ENCODE measurements around the gene ZNF132. TPM values are rescaled to one million over a fixed set of nuclear protein-coding genes. Genes with fewer than 3 reads are reported as not detected.

The ZNF132 gene
- total and polyA plus RNA-seq, 9 of the 15 experiments (the other 6 are each of a cell fraction or from before 2014, with no cell fraction given), result 0.03 to 0.42 (median 0.10) TPM; not detected in 5

DNA sequence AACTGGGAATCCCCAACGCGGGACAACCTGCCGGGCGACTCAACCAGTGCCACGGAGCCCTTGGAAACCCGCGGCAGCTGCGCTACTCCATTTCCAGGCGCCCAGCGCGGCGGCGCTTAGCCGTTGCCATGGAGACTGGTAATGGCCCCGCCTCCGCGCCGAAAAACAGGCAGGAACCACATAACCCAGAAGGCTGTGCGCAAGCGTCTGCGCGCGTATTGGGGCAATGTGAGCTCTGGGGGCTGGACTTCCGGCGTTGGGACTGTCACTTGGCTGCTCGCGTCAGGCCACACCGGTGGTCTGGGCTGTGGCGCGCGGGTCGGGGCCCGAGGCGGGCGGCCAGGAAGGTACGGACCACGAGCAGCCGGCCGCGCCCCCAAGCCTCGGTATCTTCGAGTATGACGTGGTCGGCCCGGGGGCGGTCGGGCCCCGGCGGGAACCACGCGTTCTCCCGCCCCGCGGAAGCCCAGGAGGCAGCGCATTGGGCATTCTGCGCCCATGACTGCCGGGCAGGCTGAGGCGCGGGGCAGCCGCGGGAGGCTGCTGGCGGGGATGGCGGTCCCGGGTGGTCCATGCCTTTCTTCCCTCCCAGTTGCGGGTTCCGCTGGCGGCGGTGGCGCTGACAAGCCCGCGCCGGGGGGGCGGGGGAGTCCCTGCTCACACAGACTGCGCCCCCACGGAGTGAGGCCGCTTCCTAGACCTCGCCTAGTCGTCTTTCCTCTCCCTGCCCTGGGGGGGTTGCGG is 11.6 kb upstream of the ZNF132 start, which contains the start of gene ZNF324B (continued):
- TF ChIP-seq MYC (IDR thresholded peaks at IDR 0.05; ENCODE audit: low read depth, low read length), result no peak
- TF ChIP-seq MYC (CRISPR knock-in tag; IDR thresholded peaks at IDR 0.05; ENCODE audit: borderline replicate concordance, low read depth), result no peak
- peak; percentile 84 for TF ChIP-seq FOXJ2 (tag; IDR thresholded peaks at IDR 0.05)
- peak; percentile 64 for TF ChIP-seq RBM25 (IDR thresholded peaks at IDR 0.05; ENCODE audit: low read depth, low read length, severe bottlenecking)
- peak; percentile 83 to 87 for TF ChIP-seq SIX5 (IDR thresholded peaks at IDR 0.05; ENCODE audit: borderline replicate concordance in 1 of 2, insufficient read depth in 1 of 2, low read depth in 1 of 2, low read length in 2 of 2)
- no peak for TF ChIP-seq ZBTB9 (CRISPR knock-in tag; IDR thresholded peaks at IDR 0.05)
- peak; percentile 87 for TF ChIP-seq HNRNPLL (IDR thresholded peaks at IDR 0.05; ENCODE audit: low read depth, low read length, poor library complexity, severe bottlenecking)
- TF ChIP-seq CXXC5 (CRISPR knock-in tag; IDR thresholded peaks at IDR 0.05), result peak; percentile 58
- TF ChIP-seq GABPA (tag; conservative IDR thresholded peaks at IDR 0.05; ENCODE audit: low read depth), result peak; percentile 97
- 0 out of 2 replicates have a peak, but pooled peaks have one; percentile 51 for TF ChIP-seq ZFPM2 (CRISPR knock-in tag; IDR thresholded peaks at IDR 0.05)
- no peak for TF ChIP-seq PATZ1 (CRISPR knock-in tag; IDR thresholded peaks at IDR 0.05; ENCODE audit: borderline replicate concordance)
- TF ChIP-seq NR2C2 (CRISPR knock-in tag; IDR thresholded peaks at IDR 0.05), result no peak
- TF ChIP-seq NR2C2 (tag; IDR thresholded peaks at IDR 0.05), result peak; percentile 13; the same call in 1 of the 2 replicates
- TF ChIP-seq CHCHD3 (CRISPR knock-in tag; IDR thresholded peaks at IDR 0.05), result no peak
- 0 out of 2 replicates have a peak, but pooled peaks have one; percentile 44 for TF ChIP-seq RBM14 (IDR thresholded peaks at IDR 0.05; ENCODE audit: borderline replicate concordance, insufficient read depth, low read depth, low read length)
- no peak for TF ChIP-seq CEBPG (CRISPR knock-in tag; IDR thresholded peaks at IDR 0.05)
- no peak for TF ChIP-seq CEBPG (tag; conservative IDR thresholded peaks at IDR 0.05 in 1 of 2, IDR thresholded peaks at IDR 0.05 in 1 of 2)
- no peak for TF ChIP-seq ZNF717 (CRISPR knock-in tag; IDR thresholded peaks at IDR 0.05)
- TF ChIP-seq FIP1L1 (IDR thresholded peaks at IDR 0.05; ENCODE audit: low read depth, low read length, poor library complexity, severe bottlenecking), result peak; percentile 82
- TF ChIP-seq CREB1 (IDR thresholded peaks at IDR 0.05), result peak; percentile 72
- TF ChIP-seq CREB1 (CRISPR knock-in tag; IDR thresholded peaks at IDR 0.05), result peak; percentile 76
- no peak for TF ChIP-seq EZH2 (IDR thresholded peaks at IDR 0.05; ENCODE audit: borderline replicate concordance, low read depth, low read length)

Measured in K562 (cell line).